Measurements from ENCODE around the gene ANKS1B.
"Not testable (repeated sequence)": the region's sequence is repeated elsewhere in the genome, so short reads cannot be mapped to it uniquely, and the experiment has no call there.

The ANKS1B gene

GRCh38 chr12:98769068-98769467, 1215.7 kb downstream of the ANKS1B start:
- Histone ChIP-seq H3K36me3 (no peaks in the 10 kb centered on the region), H3K27me3 (ENCODE audit: insufficient read depth, low read depth, severe bottlenecking) (no peaks in the 10 kb centered on the region), H3K4me3 (ENCODE audit: low read depth, low read length) (no peak overlapping the region), H3K27ac (no peak overlapping the region), H3K9me3 (ENCODE audit: severe bottlenecking) (no peaks in the 10 kb centered on the region)
- TF ChIP-seq CTCF (IDR thresholded peaks at IDR 0.05; ENCODE audit: low read depth, low read length): no peak
- DNase-seq: no peak

DNA sequence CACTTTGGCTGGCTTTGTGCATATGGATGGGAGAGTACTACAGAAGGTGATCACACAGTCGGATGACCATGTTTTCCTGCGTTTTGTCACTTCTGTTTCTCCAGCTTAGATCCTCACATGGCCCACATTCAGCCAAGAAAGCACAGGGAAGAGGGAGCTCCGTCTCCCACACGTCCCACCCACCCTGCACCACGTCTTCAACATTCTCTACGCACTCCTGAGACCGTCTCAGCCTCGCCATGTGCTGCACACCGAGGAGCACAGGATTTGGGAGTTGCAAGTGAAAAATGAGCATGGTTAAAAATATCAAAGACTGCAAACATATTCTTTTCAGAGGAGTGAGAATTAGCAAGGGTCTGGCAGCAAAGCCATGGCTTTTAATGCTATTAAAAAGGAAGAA, 1217.5 kb downstream of the ANKS1B start:
- no peak overlapping the region for H3K4me3 ChIP-seq (ENCODE audit: low read depth, low read length)
- TF ChIP-seq CTCF (IDR thresholded peaks at IDR 0.05; ENCODE audit: low read depth, low read length): no peak
- H3K27me3 ChIP-seq (ENCODE audit: insufficient read depth, low read depth, severe bottlenecking): no peaks in the 10 kb centered on the region
- no peak for DNase-seq
- H3K27ac ChIP-seq: no peak overlapping the region
- H3K36me3 ChIP-seq: no peaks in the 10 kb centered on the region
- no peaks in the 10 kb centered on the region for H3K9me3 ChIP-seq (ENCODE audit: severe bottlenecking)

DNA sequence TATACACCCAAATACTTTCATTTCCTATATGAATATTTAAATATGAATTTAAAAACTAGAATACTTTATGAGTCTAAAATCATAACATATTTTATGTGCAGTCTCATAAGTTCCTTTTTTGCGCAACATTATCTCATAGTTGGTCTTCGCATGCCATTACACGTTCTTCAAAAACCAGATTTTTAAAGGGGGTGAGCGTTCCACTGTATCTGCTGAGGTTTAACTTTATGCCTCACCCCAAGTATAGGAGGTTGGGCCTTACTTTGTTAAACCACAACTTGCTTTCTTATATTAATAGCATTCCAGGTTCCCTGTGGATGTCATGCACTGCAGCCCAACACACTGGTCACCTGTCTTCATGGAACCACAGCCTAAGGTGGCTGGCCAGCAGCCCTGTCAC, 1221.1 kb downstream of the ANKS1B start:
- Histone ChIP-seq H3K36me3 (no peaks in the 10 kb centered on the region), H3K4me3 (ENCODE audit: low read depth, low read length) (no peak overlapping the region), H3K27ac (no peak overlapping the region), H3K27me3 (ENCODE audit: insufficient read depth, low read depth, severe bottlenecking) (no peaks in the 10 kb centered on the region), H3K9me3 (ENCODE audit: severe bottlenecking) (no peaks in the 10 kb centered on the region)
- no peak for DNase-seq
- no peak for TF ChIP-seq CTCF (IDR thresholded peaks at IDR 0.05; ENCODE audit: low read depth, low read length)

- no peak overlapping the region for H3K27ac ChIP-seq
- no peak for DNase-seq
These were observed 1226.4 kb downstream of the ANKS1B start for GRCh38 chr12:98758331-98758730.

GRCh38 chr12:98757455-98757854, 1227.3 kb downstream of the ANKS1B start:
- no peak for DNase-seq
- no peaks in the 10 kb centered on the region for H3K36me3 ChIP-seq
- no peaks in the 10 kb centered on the region for H3K9me3 ChIP-seq (ENCODE audit: severe bottlenecking)
- no peak overlapping the region for H3K27ac ChIP-seq
- no peak overlapping the region for H3K4me3 ChIP-seq (ENCODE audit: low read depth, low read length)
- no peak for TF ChIP-seq CTCF (IDR thresholded peaks at IDR 0.05; ENCODE audit: low read depth, low read length)
- no peaks in the 10 kb centered on the region for H3K27me3 ChIP-seq (ENCODE audit: insufficient read depth, low read depth, severe bottlenecking)

More at GRCh38 chr12:98758331-98758730, 1226.4 kb downstream of the ANKS1B start:
- Histone ChIP-seq H3K4me3 (ENCODE audit: low read depth, low read length) (no peak overlapping the region), H3K9me3 (ENCODE audit: severe bottlenecking) (no peaks in the 10 kb centered on the region), H3K36me3 (no peaks in the 10 kb centered on the region), H3K27me3 (ENCODE audit: insufficient read depth, low read depth, severe bottlenecking) (no peaks in the 10 kb centered on the region)
- TF ChIP-seq CTCF (IDR thresholded peaks at IDR 0.05; ENCODE audit: low read depth, low read length): no peak

GRCh38 chr12:98755855-98756254, 1228.9 kb downstream of the ANKS1B start:
- not testable (repeated sequence) for H3K9me3 ChIP-seq (ENCODE audit: severe bottlenecking); H3K4me3 ChIP-seq (ENCODE audit: low read depth, low read length); DNase-seq; H3K27ac ChIP-seq; H3K36me3 ChIP-seq; H3K27me3 ChIP-seq (ENCODE audit: insufficient read depth, low read depth, severe bottlenecking)
